Endothelial cell of umbilical vein (primary cell): Measurements from ENCODE around the gene SUFU. TPM values are rescaled to one million over a fixed set of nuclear protein-coding genes. Genes with fewer than 3 reads are reported as not detected.
"Not testable (repeated sequence)": the region's sequence is repeated elsewhere in the genome, so short reads cannot be mapped to it uniquely, and the experiment has no call there.

ENCODE experiments used
- BruUV-seq: library from RNA; stranded (reverse); fragments of 400-500 nt; replicated peaks from 2 replicates; lab custom pipeline; 2021; lab: Mats Ljungman, UMichigan
- CTCF ChIA-PET: fragments of 300-600, 350-600 bp; sonication (Branson Sonifier 250); formaldehyde crosslinking; loops from one replicate; lab custom pipeline; 2021; ENCODE audit warnings: antibody characterized with exemption, inconsistent platforms; lab: Charles Lee
- POLR2A ChIA-PET: fragments of 300-600, 350-600 bp; sonication (Branson Sonifier 250); formaldehyde crosslinking; loops from one replicate; lab custom pipeline; 2021; ENCODE audit warnings: antibody characterized with exemption, inconsistent platforms; lab: Charles Lee
- DNase-seq: peaks from one replicate; pipeline ENCODE4 v3.0.0-alpha.2; 2011; ENCODE audit warnings: low read depth, low spot score
- FAIRE-seq: peaks from 2 replicates; lab custom pipeline; 2011; peaks lifted over from hg19 to GRCh38; lab: Jason Lieb, UNC
- H2AFZ ChIP-seq: 2 replicates; pipeline ENCODE4 v1.6.0; 2012; ENCODE audit warnings: low read depth, low read length, control low read depth, inconsistent platforms
- H3K27ac ChIP-seq: 2 replicates; pipeline ENCODE4 v1.5.1; 2011; ENCODE audit warnings: low read depth, mild to moderate bottlenecking, control low read depth, low read length, moderate library complexity; ENCODE audit not compliant: insufficient read depth
- H3K27me3 ChIP-seq, 2 experiments: 2 replicates each; pipeline versions ENCODE4 v1.6.0 to v1.6.1; 2011; ENCODE audit warnings: low read length in 2 of 2, mixed read lengths in 1 of 2; ENCODE audit not compliant: control insufficient read depth in 2 of 2, insufficient read depth in 2 of 2
- H3K36me3 ChIP-seq, 2 experiments: 2 replicates in 1 of 2; 3 replicates in 1 of 2; pipeline ENCODE4 v1.5.1; 2011; ENCODE audit warnings: low read length in 2 of 2, mild to moderate bottlenecking in 1 of 2, moderate library complexity in 1 of 2; ENCODE audit not compliant: control insufficient read depth in 2 of 2, insufficient read depth in 2 of 2; ENCODE audit errors: extremely low read depth in 1 of 2
- H3K4me1 ChIP-seq: 3 replicates; pipeline ENCODE4 v1.5.1; 2011; ENCODE audit warnings: mild to moderate bottlenecking, low read length; ENCODE audit not compliant: control insufficient read depth, insufficient read depth; ENCODE audit errors: extremely low read depth
- H3K4me2 ChIP-seq: 2 replicates; pipeline ENCODE4 v1.6.1; 2011; ENCODE audit warnings: low read length, control low read depth, mixed read lengths; ENCODE audit not compliant: insufficient read depth
- H3K4me3 ChIP-seq, 3 experiments: fragments of 200-600 bp in 1 of 3; sonication (generic), shearing (Covaris generic) in 1 of 3; replicated peaks in 1 of 3; 2 replicates each; pipeline ENCODE4 v1.5.1; 2011 to 2016; ENCODE audit warnings: control low read depth in 3 of 3, low read length in 3 of 3, mild to moderate bottlenecking in 2 of 3, inconsistent platforms in 1 of 3, low read depth in 1 of 3, moderate library complexity in 1 of 3; ENCODE audit not compliant: insufficient read depth in 1 of 3
- H3K79me2 ChIP-seq: 2 replicates; pipeline ENCODE4 v1.6.0; 2012; ENCODE audit warnings: low read length, inconsistent platforms; ENCODE audit not compliant: control insufficient read depth, insufficient read depth
- H3K9ac ChIP-seq: replicated peaks from 2 replicates; pipeline ENCODE3; 2011; ENCODE audit warnings: low read length, control low read depth; ENCODE audit not compliant: insufficient read depth; ENCODE audit errors: extremely low read depth
- H3K9me1 ChIP-seq: replicated peaks from 3 replicates; pipeline ENCODE4 v1.6.0; 2011; ENCODE audit warnings: mild to moderate bottlenecking, low read length; ENCODE audit not compliant: control insufficient read depth, insufficient read depth; ENCODE audit errors: extremely low read depth
- H3K9me3 ChIP-seq: replicated peaks from 2 replicates; pipeline ENCODE4 v1.5.1; 2012; ENCODE audit warnings: low read length, inconsistent platforms; ENCODE audit not compliant: control insufficient read depth, insufficient read depth
- H4K20me1 ChIP-seq: replicated peaks from 2 replicates; pipeline ENCODE3; 2011; ENCODE audit warnings: mild to moderate bottlenecking, low read length; ENCODE audit not compliant: control insufficient read depth, insufficient read depth; ENCODE audit errors: extremely low read depth
- CTCF ChIP-seq, 2 donors: IDR thresholded peaks; 1 replicate in 1 of 2; 2 replicates in 1 of 2; pipeline ENCODE4 v1.5.1; 2011; ENCODE audit warnings: low read length in 2 of 2, mild to moderate bottlenecking in 2 of 2, moderate library complexity in 2 of 2, control low read depth in 1 of 2, inconsistent platforms in 1 of 2, low read depth in 1 of 2; ENCODE audit not compliant: insufficient read depth in 1 of 2; ENCODE audit errors: extremely low read depth in 1 of 2
- EZH2 ChIP-seq: IDR thresholded peaks from 2 replicates; pipeline ENCODE4 v1.6.1; 2012; ENCODE audit warnings: borderline replicate concordance, low read depth, mild to moderate bottlenecking, moderate library complexity, low read length, inconsistent platforms; ENCODE audit not compliant: severe bottlenecking
- FOS ChIP-seq: IDR thresholded peaks from 2 replicates; pipeline ENCODE4 v1.6.1; 2011; ENCODE audit warnings: mild to moderate bottlenecking, low read length, moderate library complexity, borderline replicate concordance; ENCODE audit not compliant: insufficient read depth
- GATA2 ChIP-seq: IDR thresholded peaks from 2 replicates; pipeline ENCODE4 v1.7.0; 2011; ENCODE audit warnings: low read depth, mild to moderate bottlenecking, moderate library complexity, mixed read lengths, low read length; ENCODE audit not compliant: insufficient read length, insufficient read depth
- JUN ChIP-seq: IDR thresholded peaks from 2 replicates; pipeline ENCODE4 v1.6.1; 2011; ENCODE audit warnings: borderline replicate concordance, low read depth; ENCODE audit not compliant: insufficient read length, insufficient read depth
- MAX ChIP-seq: IDR thresholded peaks from 2 replicates; pipeline ENCODE4 v1.6.1; 2011; ENCODE audit not compliant: insufficient read depth, insufficient read length
- MYC ChIP-seq: IDR thresholded peaks from one replicate; pipeline ENCODE4 v1.6.1; 2011; ENCODE audit warnings: mild to moderate bottlenecking, low read depth, low read length
- POLR2A ChIP-seq: IDR thresholded peaks from 2 replicates; pipeline ENCODE4 v1.6.1; 2012; ENCODE audit warnings: low read depth, mild to moderate bottlenecking, control low read depth, low read length
- POLR2AphosphoS5 ChIP-seq: IDR thresholded peaks from 2 replicates; pipeline ENCODE4 v1.6.1; 2012; ENCODE audit warnings: low read depth, mild to moderate bottlenecking, control low read depth, low read length, moderate library complexity; ENCODE audit not compliant: insufficient read depth
- dilution Hi-C: fragments of 300-500 bp; cut with MboI; formaldehyde crosslinking; loops from one replicate; pipeline ENCODE4 v1.15.0; 2019; ENCODE audit warnings: low sequenced_read_pairs; ENCODE audit not compliant: extremely low pct_ligation_motif_present
- intact Hi-C: fragments of 100-400 bp; cut with micrococcal nuclease; formaldehyde crosslinking; loops from one replicate; pipeline ENCODE4 v1.10.0; 2022
- polyA plus RNA-seq, 4 experiments: library from polyadenylated mRNA; depleted of rRNA in 3 of 4; stranded (reverse) in 3 of 4; unstranded in 1 of 4; fragments of >200 nt; gene quantifications; 2 replicates each; pipeline versions ENCODE4 v1.2.1 to v1.2.3, GENCODE V29; 2011 to 2012; ENCODE audit warnings: missing spikeins in 1 of 4
- total RNA-seq: library from RNA; stranded (reverse); gene quantifications from 2 replicates; pipeline ENCODE4 v1.2.3, GENCODE V29; 2021

The SUFU gene
- total and polyA plus RNA-seq, 2 donors (not counting 3 experiments of a cell fraction or from before 2014, with no cell fraction given): 10.1 to 16.3 TPM

GRCh38 chr10:102665904-102666509 is 162.2 kb downstream of the SUFU start:
- no peaks in the 10 kb centered on the region for H3K27me3 ChIP-seq

GRCh38 chr10:102667411-102667810 is 163.6 kb downstream of the SUFU start:
- intact Hi-C loops, H3K36me3 ChIP-seq, BruUV-seq, FAIRE-seq, H4K20me1 ChIP-seq, H3K4me1 ChIP-seq, H3K27ac ChIP-seq, H3K4me3 ChIP-seq, H2AFZ ChIP-seq, H3K9me3 ChIP-seq, H3K9ac ChIP-seq, H3K9me1 ChIP-seq, dilution Hi-C loops, H3K79me2 ChIP-seq, H3K27me3 ChIP-seq, H3K4me2 ChIP-seq, DNase-seq: not testable (repeated sequence)
- ChIA-PET POLR2A (interaction anchor here (0.6 to 0.7 kb wide), 2 partner anchors 69 to 758 kb away, joined by 4 to 6 read pairs; no protein-coding TSS in a partner anchor), CTCF (interaction anchor here (1.0 kb wide), 1 partner anchor 11 kb away, joined by 4 read pairs; no protein-coding TSS in a partner anchor)

More at GRCh38 chr10:102665904-102666509, 162.2 kb downstream of the SUFU start:
- no peak for FAIRE-seq
- no peak overlapping the region for H3K4me2 ChIP-seq
- no peaks in the 10 kb centered on the region for H4K20me1 ChIP-seq
- intact Hi-C loops (no loop called here), dilution Hi-C loops (no loop called here)
- TF ChIP-seq FOS: no peak
- TF ChIP-seq JUN: no peak
- TF ChIP-seq POLR2A: no peak
- TF ChIP-seq EZH2: no peak
- no peak for TF ChIP-seq CTCF (IDR thresholded peaks at IDR 0.05; ENCODE audit: extremely low read depth in 1 of 2, insufficient read depth in 1 of 2, low read depth in 1 of 2, low read length in 2 of 2)
- no peak for TF ChIP-seq POLR2AphosphoS5
- no peak for TF ChIP-seq GATA2
- TF ChIP-seq MYC: no peak
- no peak for TF ChIP-seq MAX
- no peak for DNase-seq
- H3K27ac ChIP-seq: no peak overlapping the region
- POLR2A ChIA-PET: interaction anchor here (0.6 kb wide), 1 partner anchor 900 kb away, joined by 4 read pairs; no protein-coding TSS in a partner anchor
- H2AFZ ChIP-seq: no peak overlapping the region
- no peaks in the 10 kb centered on the region for H3K36me3 ChIP-seq
- H3K9me3 ChIP-seq: no peaks in the 10 kb centered on the region
- H3K79me2 ChIP-seq: no peaks in the 10 kb centered on the region
- H3K9me1 ChIP-seq: no peaks in the 10 kb centered on the region
- H3K4me1 ChIP-seq: no peaks in the 10 kb centered on the region
- CTCF ChIA-PET: interaction anchor here (0.5 to 1.5 kb wide), 4 partner anchors 13 to 162 kb away, joined by 3 to 9 read pairs (median 4); partner anchors contain the start of gene SUFU
- BruUV-seq: no TSS peak
- H3K4me3 ChIP-seq: no peak overlapping the region
- H3K9ac ChIP-seq: no peak overlapping the region
